ENCODE results near the gene SCFD1. TPM values are rescaled to one million over a fixed set of nuclear protein-coding genes. Genes with fewer than 3 reads are reported as not detected.
A peak's percentile ranks its signal among the peaks of the same experiment; 100 is the strongest.
"Not testable (repeated sequence)": the region's sequence is repeated elsewhere in the genome, so short reads cannot be mapped to it uniquely, and the experiment has no call there.

The SCFD1 gene
- total RNA-seq, 4 donors from 2014 or later, result 33.6 to 40.8 (median 37.1) TPM

GRCh38 chr14:30681752-30682355 is 59.7 kb downstream of the SCFD1 start:
- TF ChIP-seq POLR2A (IDR thresholded peaks at IDR 0.05), result no peak
- WGBS, 2 donors, result 80 to 93% methylated on average over 2 of the region's 2 CpGs
- DNase-seq (ENCODE audit: low spot score in 2 of 2), result no peak
- intact Hi-C loops (cut with DNase I; ENCODE audit: low total_unique reads), result loop anchor here (5.0 kb wide), 1 partner anchor 1200 kb away; no protein-coding TSS in a partner anchor
- H3K4me3 ChIP-seq (ENCODE audit: low read depth, poor library complexity, severe bottlenecking), result no peak overlapping the region

- 49 to 59% methylated on average over 9 to 25 of the region's 28 CpGs for WGBS, 2 donors
- DNase-seq (ENCODE audit: low spot score in 2 of 2), result peak; percentile 32 to 80
- H3K4me3 ChIP-seq (ENCODE audit: low read depth, poor library complexity, severe bottlenecking); intact Hi-C loops (cut with DNase I; ENCODE audit: low total_unique reads): not testable (repeated sequence)
Measured at GRCh38 chr14:30690487-30691355, 68.6 kb downstream of the SCFD1 start.

DNA sequence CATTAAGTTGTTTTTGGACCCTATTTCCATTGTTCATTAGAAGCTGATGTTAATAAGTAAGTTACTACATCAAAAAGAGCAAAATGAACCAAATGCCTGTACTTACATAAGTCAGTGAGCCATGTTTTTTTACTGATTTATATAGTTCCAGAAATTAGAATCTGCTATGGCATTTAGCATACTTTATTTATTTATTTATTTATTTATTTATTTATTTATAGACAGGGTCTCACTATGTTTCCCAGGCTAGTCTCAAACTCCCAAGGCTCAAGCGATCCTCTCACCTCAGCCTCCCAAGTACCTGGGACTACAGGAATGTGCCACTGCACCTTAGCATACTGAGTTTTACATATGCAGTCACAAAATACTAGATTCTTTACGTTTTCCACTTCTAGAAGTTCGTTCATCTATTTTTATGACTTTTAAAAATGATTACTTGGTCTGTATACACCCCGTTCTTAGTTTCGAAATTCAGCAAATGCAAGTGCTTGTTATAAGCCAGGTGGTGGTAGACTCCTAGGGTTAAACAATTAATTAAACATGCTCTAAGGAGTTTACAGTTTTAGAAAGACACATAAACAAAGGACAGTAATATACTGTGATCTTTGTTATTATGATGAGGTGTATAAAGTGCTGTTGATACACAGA is 69.8 kb downstream of the SCFD1 start:
- intact Hi-C loops (cut with DNase I; ENCODE audit: low total_unique reads), result no loop called here
- TF ChIP-seq CTCF (IDR thresholded peaks at IDR 0.05) (no peak), POLR2A (IDR thresholded peaks at IDR 0.05) (no peak)
- 94 to 97% methylated on average over 5 of the region's 5 CpGs for WGBS, 2 donors
- H3K4me3 ChIP-seq (ENCODE audit: low read depth, poor library complexity, severe bottlenecking), result no peak overlapping the region
- no peak for DNase-seq (ENCODE audit: low spot score in 2 of 2)

GRCh38 chr14:30692669-30693068 is 70.5 kb downstream of the SCFD1 start:
- TF ChIP-seq POLR2A (IDR thresholded peaks at IDR 0.05) (no peak), CTCF (IDR thresholded peaks at IDR 0.05) (no peak)
- no peak overlapping the region for H3K4me3 ChIP-seq (ENCODE audit: low read depth, poor library complexity, severe bottlenecking)
- intact Hi-C loops (cut with DNase I; ENCODE audit: low total_unique reads), result no loop called here
- WGBS, 2 donors, result 94 to 95% methylated on average over 1 of the region's 1 CpG
- no peak for DNase-seq (ENCODE audit: low spot score in 2 of 2)

- intact Hi-C loops (cut with DNase I; ENCODE audit: low total_unique reads), result no loop called here
- TF ChIP-seq POLR2A (IDR thresholded peaks at IDR 0.05) (no peak), CTCF (IDR thresholded peaks at IDR 0.05) (no peak)
- H3K4me3 ChIP-seq (ENCODE audit: low read depth, poor library complexity, severe bottlenecking), result no peak overlapping the region
- DNase-seq (ENCODE audit: low spot score in 2 of 2), result no peak
- WGBS, 2 donors, result 86 to 88% methylated on average over 5 of the region's 5 CpGs
Measured at GRCh38 chr14:30698463-30698862, 76.3 kb downstream of the SCFD1 start.

DNA sequence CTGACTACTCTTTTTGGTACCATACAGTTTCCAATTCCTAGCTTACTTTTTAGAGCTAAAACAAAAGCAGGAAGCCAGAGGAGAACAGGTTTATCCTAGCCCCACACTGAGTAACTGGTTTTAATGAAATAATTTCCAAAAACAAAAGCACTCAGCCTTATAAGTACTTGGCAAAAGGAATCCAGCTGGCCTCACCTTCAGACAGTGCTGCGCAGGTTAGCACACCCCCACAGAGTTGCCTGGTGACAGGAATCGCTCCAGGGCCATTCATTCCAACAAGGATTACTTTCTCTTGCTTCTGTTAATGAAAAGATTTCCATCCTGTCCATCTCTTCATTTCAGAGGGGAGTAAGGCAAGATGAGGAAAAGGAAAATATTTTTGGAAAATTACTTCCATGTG is 84.6 kb downstream of the SCFD1 start:
- no peak overlapping the region for H3K4me3 ChIP-seq (ENCODE audit: low read depth, poor library complexity, severe bottlenecking)
- intact Hi-C loops (cut with DNase I; ENCODE audit: low total_unique reads), result no loop called here
- TF ChIP-seq CTCF (IDR thresholded peaks at IDR 0.05), result no peak
- TF ChIP-seq POLR2A (IDR thresholded peaks at IDR 0.05), result no peak
- 38% methylated on average over 2 of the region's 2 CpGs for WGBS, 2 donors
- DNase-seq (ENCODE audit: low spot score in 2 of 2), result no peak
